GM18508 (cell line): Measurements from ENCODE around the gene CSNK1A1L.
A peak's percentile ranks its signal among the peaks of the same experiment; 100 is the strongest.
"Not testable (repeated sequence)": the region's sequence is repeated elsewhere in the genome, so short reads cannot be mapped to it uniquely, and the experiment has no call there.

Experiments
- ATAC-seq: cut with Tn5 transposase; IDR thresholded peaks from one replicate; pipeline ENCODE4 v1.9.1; 2021; ENCODE audit warnings: moderate number of reproducible peaks; ENCODE audit not compliant: insufficient read depth, unreplicated experiment

Gene CSNK1A1L

GRCh38 chr13:37065890-37066526, 39.5 kb downstream of the CSNK1A1L start:
- ATAC-seq, result no peak

DNA sequence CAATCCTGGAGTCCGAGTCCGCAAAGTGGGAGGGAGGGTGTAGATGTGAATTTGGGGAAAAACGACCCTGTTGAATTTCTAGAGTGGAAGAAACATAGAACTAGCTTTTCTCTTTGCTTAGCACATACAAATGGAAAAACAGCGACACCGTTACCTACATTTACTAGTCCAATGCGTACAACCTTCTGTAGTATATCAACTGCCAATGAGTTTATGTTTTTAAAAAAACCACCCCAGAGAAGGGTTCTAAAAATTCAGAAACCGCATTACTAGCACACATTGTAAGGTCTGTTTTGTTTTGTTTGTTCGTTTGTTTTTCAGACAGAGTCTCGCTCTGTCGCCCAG, 45.6 kb downstream of the CSNK1A1L start:
- ATAC-seq, result peak; percentile 22

DNA sequence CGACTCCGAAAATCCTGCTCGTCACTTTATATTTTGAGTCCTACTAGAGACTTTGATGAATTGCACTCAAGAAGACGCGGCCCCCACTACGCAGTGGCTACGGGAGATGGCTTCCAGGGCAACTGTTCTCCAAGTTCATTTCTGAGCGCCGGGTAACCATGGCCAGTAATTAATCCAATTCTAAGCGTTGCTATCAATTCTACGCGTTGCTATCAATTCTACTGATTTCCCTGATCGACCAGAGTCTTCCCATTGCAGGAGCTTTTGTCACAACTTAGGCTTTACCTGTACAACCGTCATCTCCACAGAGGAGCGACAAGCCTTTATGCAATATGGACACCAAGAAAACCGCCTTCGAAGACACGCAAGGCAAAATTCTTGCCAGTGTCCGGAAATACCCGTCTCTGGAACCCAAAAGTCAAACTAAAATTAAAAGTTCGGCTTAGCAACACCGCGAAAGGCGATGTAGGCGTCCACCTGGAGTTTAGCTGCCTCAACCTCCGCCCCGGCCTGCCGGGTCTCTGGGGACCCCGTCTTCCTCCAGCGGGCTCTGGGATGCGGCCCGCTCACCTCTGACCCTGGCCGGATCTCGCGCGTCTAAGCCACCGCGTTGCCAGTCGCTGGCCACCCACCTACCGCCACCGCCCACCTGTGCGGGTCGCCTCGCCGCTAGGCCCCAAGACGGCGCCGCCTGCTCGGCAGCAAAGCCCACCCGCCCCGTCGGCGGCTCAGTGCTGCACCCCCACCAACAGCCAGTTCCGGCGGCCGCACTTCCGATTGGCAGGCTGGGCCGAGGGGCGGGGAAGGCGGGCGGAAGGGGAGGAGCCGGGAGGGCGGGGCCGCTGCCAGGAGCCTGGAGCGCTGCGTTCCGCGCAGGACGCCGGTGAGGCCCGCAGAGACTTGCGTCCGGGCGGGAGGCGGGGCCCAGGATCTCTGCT, 46.3 kb downstream of the CSNK1A1L start, which contains the start of gene SUPT20H:
SUPT20H (minus strand) TSS at position 779 of the 938 bp plus-strand sequence. CDS start 8,198 bp downstream, outside the sequence.
- peak; percentile 77 for ATAC-seq

DNA sequence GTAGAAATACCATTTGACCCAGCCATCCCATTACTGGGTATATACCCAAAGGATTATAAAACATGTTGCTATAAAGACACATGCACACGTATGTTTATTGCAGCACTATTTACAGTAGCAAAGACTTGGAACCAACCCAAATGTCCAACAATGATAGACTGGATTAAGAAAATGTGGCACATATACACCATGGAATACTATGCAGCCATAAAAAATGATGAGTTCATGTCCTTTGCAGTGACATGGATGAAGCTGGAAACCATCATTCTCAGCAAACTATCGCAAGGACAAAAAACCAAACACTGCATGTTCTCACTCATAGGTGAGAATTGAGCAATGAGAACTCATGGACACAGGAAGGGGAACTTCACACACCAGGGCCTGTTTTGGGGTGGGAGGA, 49.2 kb downstream of the CSNK1A1L start:
- ATAC-seq, result not testable (repeated sequence)
